Measurements from ENCODE around the gene ASPM.

GRCh38 chr1:197100677-197101076 lies 45.8 kb downstream of the ASPM start:
- no peak for TF ChIP-seq CTCF (conservative IDR thresholded peaks at IDR 0.05 in 1 of 2, IDR thresholded peaks at IDR 0.05 in 1 of 2; ENCODE audit: low read depth in 1 of 2, low read length in 2 of 2)
- no peak for TF ChIP-seq EZH2 (IDR thresholded peaks at IDR 0.05; ENCODE audit: low read length, missing control alignments)

Data from fibroblast of lung (primary cell).